Measurements from ENCODE around the gene RNF103.
A peak's percentile ranks its signal among the peaks of the same experiment; 100 is the strongest.

Gene RNF103

GRCh38 chr2:86633155-86633651, 9.5 kb upstream of the RNF103 start:
- no peak for TF ChIP-seq CTCF (IDR thresholded peaks at IDR 0.05)
- no peak overlapping the region for H3K27ac ChIP-seq

GRCh38 chr2:86632672-86633071, 9.0 kb upstream of the RNF103 start:
- no peak for TF ChIP-seq CTCF (IDR thresholded peaks at IDR 0.05)
- Histone ChIP-seq H3K9ac (no peak overlapping the region), H3K27ac (no peak overlapping the region), H3K79me2 (no peaks in the 10 kb centered on the region), H3K4me1 (no peaks in the 10 kb centered on the region), H3K36me3 (ENCODE audit: control insufficient read depth, insufficient read depth, low read length) (no peaks in the 10 kb centered on the region), H3K4me2 (ENCODE audit: low read length) (no peak overlapping the region), H3K27me3 (ENCODE audit: control insufficient read depth, insufficient read depth, low read length) (no peaks in the 10 kb centered on the region), H3K4me3 (ENCODE audit: low read depth, low read length) (no peak overlapping the region), H2AFZ (no peak overlapping the region), H3K9me3 (ENCODE audit: control insufficient read depth, low read length) (no peaks in the 10 kb centered on the region)

More at GRCh38 chr2:86633155-86633651, 9.5 kb upstream of the RNF103 start:
- H3K4me3 ChIP-seq (ENCODE audit: low read depth, low read length): no peak overlapping the region
- no peak overlapping the region for H3K4me2 ChIP-seq (ENCODE audit: low read length)
- no peak overlapping the region for H2AFZ ChIP-seq
- no peaks in the 10 kb centered on the region for H3K9me3 ChIP-seq (ENCODE audit: control insufficient read depth, low read length)
- no peaks in the 10 kb centered on the region for H3K27me3 ChIP-seq (ENCODE audit: control insufficient read depth, insufficient read depth, low read length)
- no peak overlapping the region for H3K9ac ChIP-seq
- no peaks in the 10 kb centered on the region for H3K36me3 ChIP-seq (ENCODE audit: control insufficient read depth, insufficient read depth, low read length)
- H3K4me1 ChIP-seq: no peaks in the 10 kb centered on the region
- no peaks in the 10 kb centered on the region for H3K79me2 ChIP-seq

GRCh38 chr2:86631846-86632485, 8.3 kb upstream of the RNF103 start:
- no peaks in the 10 kb centered on the region for H3K27me3 ChIP-seq (ENCODE audit: control insufficient read depth, insufficient read depth, low read length)
- H3K79me2 ChIP-seq: no peaks in the 10 kb centered on the region
- H3K4me3 ChIP-seq (ENCODE audit: low read depth, low read length): no peak overlapping the region
- no peaks in the 10 kb centered on the region for H3K4me1 ChIP-seq
- H3K4me2 ChIP-seq (ENCODE audit: low read length): no peak overlapping the region
- no peak for TF ChIP-seq CTCF (IDR thresholded peaks at IDR 0.05)
- H2AFZ ChIP-seq: no peak overlapping the region
- no peaks in the 10 kb centered on the region for H3K9me3 ChIP-seq (ENCODE audit: control insufficient read depth, low read length)
- H3K27ac ChIP-seq: no peak overlapping the region
- H3K36me3 ChIP-seq (ENCODE audit: control insufficient read depth, insufficient read depth, low read length): no peaks in the 10 kb centered on the region
- H3K9ac ChIP-seq: no peak overlapping the region

GRCh38 chr2:86628091-86628522, 4.4 kb upstream of the RNF103 start:
- peak overlapping the region; percentile 1 for H2AFZ ChIP-seq
- no peak overlapping the region for H3K4me3 ChIP-seq (ENCODE audit: low read depth, low read length)
- no peaks in the 10 kb centered on the region for H3K79me2 ChIP-seq
- TF ChIP-seq CTCF (IDR thresholded peaks at IDR 0.05): no peak
- no peak overlapping the region for H3K4me2 ChIP-seq (ENCODE audit: low read length)
- H3K4me1 ChIP-seq: no peaks in the 10 kb centered on the region
- no peaks in the 10 kb centered on the region for H3K27me3 ChIP-seq (ENCODE audit: control insufficient read depth, insufficient read depth, low read length)
- H3K9ac ChIP-seq: no peak overlapping the region
- H3K27ac ChIP-seq: no peak overlapping the region
- no peaks in the 10 kb centered on the region for H3K36me3 ChIP-seq (ENCODE audit: control insufficient read depth, insufficient read depth, low read length)
- no peaks in the 10 kb centered on the region for H3K9me3 ChIP-seq (ENCODE audit: control insufficient read depth, low read length)

GRCh38 chr2:86627550-86627949, 3.9 kb upstream of the RNF103 start:
- no peak for TF ChIP-seq CTCF (IDR thresholded peaks at IDR 0.05)
- Histone ChIP-seq H3K79me2 (no peaks in the 10 kb centered on the region), H3K27me3 (ENCODE audit: control insufficient read depth, insufficient read depth, low read length) (no peaks in the 10 kb centered on the region), H3K9ac (no peak overlapping the region), H3K4me2 (ENCODE audit: low read length) (no peak overlapping the region), H3K4me3 (ENCODE audit: low read depth, low read length) (no peak overlapping the region), H2AFZ (no peak overlapping the region), H3K27ac (no peak overlapping the region), H3K9me3 (ENCODE audit: control insufficient read depth, low read length) (no peaks in the 10 kb centered on the region), H3K36me3 (ENCODE audit: control insufficient read depth, insufficient read depth, low read length) (no peaks in the 10 kb centered on the region), H3K4me1 (no peaks in the 10 kb centered on the region)
